Measurements from ENCODE around the gene RIN1. TPM values are rescaled to one million over a fixed set of nuclear protein-coding genes. Genes with fewer than 3 reads are reported as not detected.
"Not testable (repeated sequence)": the region's sequence is repeated elsewhere in the genome, so short reads cannot be mapped to it uniquely, and the experiment has no call there.

The RIN1 gene
- total RNA-seq, 1 experiment from 2014 or later: 65.7 TPM

DNA sequence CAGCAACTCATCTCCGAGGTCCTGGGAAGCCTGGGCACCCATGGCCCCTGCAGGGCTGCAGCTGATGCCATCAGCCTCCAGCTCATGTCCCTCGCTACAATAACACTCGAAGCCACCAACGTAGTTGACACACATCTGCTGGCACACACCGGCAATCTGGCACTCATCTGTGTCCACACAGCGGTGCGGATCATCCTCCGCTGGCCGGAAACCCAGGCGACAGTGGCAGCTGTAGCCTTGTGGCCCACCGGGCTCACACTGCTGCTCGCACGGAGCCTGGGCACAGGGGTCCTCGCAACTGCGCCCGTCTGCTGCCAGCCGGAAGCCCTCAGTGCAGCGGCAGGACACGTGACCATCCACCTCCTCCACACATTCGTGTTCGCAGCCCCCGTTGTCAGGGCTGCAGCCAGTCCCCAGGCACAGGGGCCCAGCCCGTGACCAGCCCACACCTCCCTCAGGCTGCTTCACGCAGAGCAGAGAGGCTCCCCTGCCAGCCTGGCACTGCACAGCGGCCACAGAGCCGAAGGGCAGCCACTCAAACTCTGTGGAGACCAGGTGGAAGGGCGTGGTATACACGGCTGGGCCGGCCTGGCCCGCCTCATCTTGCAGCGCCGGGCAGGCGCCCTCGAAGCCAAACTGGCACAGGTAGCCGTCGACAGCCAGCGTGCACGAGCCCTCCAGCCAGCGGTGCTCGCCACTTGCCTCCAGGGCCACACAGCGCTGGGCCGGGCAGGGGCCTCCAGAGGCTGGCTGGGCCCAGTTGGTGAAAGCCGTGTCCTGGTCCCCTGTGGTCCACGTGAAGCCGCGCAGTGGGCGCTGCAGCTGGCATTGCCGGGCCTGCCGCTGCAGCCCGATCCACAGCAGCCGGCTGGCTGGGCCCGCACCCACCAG is 20.1 kb downstream of the RIN1 start:
- no peak overlapping the region for H3K4me3 ChIP-seq
- H3K27me3 ChIP-seq: no peaks in the 10 kb centered on the region
- no peak for DNase-seq
- H3K36me3 ChIP-seq: no peaks in the 10 kb centered on the region
- H3K9me3 ChIP-seq: 0 out of 2 replicates have a peak, but pooled peaks cover 2% of the 10 kb centered on the region

DNA sequence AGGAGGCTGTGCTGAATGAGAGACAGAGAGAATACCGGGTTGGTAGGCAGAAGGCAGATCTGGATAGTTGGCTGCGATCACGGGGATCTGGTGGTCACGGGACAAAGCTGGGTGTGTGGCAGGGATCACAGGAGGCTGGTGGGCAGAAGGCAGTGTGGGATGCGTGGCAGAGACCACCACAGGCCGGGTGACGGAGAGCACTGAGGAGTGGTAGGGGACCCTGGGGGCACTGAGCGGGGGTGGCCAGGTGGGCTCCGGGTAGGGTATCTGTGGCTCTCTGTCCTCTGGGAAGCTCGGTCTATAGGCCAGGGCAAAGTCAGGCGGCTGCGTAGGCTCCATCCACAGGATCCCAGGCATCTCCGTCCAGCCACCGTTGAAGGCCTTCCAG is 20.7 kb downstream of the RIN1 start:
- H3K9me3 ChIP-seq: 0 out of 2 replicates have a peak, but pooled peaks cover 2% of the 10 kb centered on the region
- H3K4me3 ChIP-seq: no peak overlapping the region
- no peaks in the 10 kb centered on the region for H3K36me3 ChIP-seq
- no peak for DNase-seq
- no peaks in the 10 kb centered on the region for H3K27me3 ChIP-seq

DNA sequence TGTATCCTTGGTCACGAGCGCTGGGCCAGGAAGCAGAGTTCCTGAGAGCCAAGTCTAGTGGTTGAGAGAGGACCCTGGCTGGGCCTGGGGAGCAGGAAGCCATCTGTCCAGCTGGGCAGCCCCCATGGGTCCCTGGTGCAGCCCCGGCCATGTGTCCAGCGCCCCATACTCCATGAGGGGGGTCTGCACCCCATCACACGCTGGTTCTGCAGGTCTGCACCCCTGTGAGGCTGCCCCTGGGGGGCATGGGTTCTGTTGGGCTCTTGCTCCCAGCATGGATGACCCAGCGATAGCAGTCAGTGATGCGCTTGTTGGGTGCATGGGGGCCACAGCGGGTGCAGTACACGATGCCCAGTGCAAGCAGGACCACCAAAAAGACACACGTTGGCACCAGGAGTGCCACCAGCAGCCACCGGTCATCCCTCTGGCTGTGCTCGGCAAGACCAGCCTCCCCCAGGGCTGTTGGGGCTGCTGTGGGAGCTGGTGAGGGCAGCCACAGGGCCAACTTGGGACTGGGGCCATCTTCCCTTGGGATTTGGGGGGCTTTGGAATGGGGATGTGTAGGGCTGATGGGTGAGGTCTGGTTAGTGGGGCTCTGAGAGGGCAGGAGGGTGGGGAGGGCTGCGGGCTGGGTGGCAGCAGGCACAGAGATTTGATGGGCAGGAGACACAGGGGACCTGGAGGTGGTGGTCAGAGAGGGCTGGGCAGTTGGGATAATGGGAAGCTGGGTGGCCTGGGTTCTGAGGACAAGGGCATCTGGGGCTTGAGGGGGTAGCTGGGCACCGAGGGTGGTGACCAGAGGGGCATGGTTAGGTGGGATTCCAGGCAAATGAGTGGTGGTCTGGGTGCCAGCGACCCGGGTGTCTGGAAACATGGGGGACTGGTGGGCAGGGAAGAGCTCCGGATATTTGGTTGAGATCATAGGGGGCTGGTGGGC is 21.4 kb downstream of the RIN1 start:
- Histone ChIP-seq H3K27me3 (no peaks in the 10 kb centered on the region), H3K9me3 (no peaks in the 10 kb centered on the region), H3K4me3 (no peak overlapping the region), H3K36me3 (no peaks in the 10 kb centered on the region)
- no peak for DNase-seq

DNA sequence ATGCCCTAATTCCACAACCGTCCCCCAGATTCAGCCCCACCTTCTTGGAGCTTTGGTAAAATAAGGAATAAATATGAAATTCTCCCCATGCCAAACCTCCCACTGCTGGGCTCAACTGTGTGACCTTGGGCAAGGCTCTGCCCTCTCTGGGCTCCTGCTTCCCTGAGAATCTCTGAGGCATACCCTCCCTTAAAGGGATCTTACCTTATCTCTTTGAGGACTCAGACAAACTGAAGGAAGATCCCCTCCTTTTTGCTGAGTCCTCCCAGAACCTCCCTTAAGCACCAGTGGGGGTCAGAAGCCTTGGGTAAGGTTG is 22.1 kb downstream of the RIN1 start:
- H3K27me3 ChIP-seq: no peaks in the 10 kb centered on the region
- H3K36me3 ChIP-seq: no peaks in the 10 kb centered on the region
- H3K9me3 ChIP-seq: no peaks in the 10 kb centered on the region
- H3K4me3 ChIP-seq: no peak overlapping the region
- no peak for DNase-seq

DNA sequence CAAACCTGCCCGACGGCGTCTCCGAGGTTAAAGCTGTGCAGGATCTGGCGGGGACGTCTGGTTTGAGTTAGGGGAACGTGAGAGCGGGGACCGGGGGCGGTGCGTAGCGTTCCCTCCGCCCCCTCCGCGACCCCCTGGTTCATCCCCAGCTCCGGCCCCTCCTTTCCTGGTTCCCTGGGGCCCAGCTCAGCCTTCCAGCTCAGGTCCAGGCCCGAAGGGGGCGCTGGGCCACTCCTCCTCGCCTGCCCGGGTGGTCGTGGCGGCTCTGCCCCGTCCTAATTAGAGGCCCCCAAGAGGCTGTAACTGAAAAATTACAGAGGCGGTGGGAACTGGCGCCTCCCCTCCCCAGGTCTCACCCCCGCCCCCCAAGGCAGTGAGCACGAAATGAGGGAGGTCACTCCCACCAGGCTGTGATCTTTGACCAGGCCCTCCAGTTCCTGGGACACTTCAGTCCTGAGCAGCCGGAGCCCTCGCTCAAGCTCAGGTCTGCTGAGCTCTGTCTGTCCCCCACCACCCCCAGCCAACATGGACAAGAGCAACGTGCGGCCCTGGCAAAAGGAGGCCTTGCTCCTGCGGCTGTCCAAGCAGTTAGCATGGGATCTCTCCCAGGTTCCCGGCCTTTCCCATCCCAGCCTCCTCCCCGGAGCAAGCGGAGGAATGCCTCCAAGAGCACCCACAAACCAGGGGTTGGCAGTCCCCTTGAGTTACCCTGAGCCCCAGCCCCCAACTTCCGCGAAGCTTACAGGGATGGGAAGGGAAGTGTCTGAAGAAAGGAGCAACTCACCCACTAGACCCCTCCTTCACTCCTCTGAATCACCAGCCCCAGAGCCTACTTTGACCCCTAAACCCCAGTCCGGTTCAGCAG is 22.7 kb downstream of the RIN1 start:
- peak overlapping the region; percentile 36 for H3K4me3 ChIP-seq
- no peak for DNase-seq
- no peaks in the 10 kb centered on the region for H3K9me3 ChIP-seq
- H3K36me3 ChIP-seq: no peaks in the 10 kb centered on the region
- no peaks in the 10 kb centered on the region for H3K27me3 ChIP-seq

DNA sequence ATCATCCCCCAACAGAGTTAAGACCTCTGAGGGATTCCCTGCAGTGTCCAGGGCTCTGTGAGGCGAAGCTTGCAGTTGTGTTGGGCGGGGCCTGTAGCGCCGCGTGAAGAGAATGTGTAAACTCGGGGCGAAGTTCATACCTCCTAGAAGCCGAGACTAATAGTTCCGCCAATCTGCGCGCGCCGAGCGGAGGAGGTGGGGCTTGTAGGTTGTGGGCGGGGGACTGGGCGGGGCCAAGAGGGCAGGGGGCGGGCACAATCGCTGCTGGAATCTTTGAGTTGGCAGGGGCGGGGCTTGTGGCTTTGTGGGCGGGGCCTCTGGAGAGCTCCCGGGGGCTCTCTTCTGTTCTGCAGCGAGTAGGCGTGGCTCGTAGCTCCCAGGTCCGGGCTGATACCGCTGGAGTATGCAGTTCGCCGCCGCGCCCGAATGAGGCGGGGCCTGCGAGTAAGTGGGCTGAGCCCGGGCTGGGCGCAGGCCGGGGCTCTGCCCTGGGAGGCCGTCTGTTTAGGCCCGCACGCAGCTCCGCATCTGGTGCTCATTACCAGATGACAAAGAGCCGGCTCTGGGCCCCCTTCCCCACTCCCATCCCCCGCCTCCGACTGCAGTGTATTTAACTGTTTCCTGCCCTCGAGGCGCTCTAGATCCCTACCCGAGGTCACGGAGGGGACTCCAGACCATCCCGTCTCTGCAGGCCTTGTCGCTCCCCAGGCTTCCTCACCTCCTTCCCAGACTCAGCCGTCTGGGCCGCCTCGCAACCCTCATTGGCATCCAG is 23.5 kb downstream of the RIN1 start:
- Histone ChIP-seq H3K9me3 (no peaks in the 10 kb centered on the region), H3K36me3 (no peaks in the 10 kb centered on the region), H3K27me3 (no peaks in the 10 kb centered on the region), H3K4me3 (peak overlapping the region; percentile 42)
- DNase-seq: peak; percentile 99

DNA sequence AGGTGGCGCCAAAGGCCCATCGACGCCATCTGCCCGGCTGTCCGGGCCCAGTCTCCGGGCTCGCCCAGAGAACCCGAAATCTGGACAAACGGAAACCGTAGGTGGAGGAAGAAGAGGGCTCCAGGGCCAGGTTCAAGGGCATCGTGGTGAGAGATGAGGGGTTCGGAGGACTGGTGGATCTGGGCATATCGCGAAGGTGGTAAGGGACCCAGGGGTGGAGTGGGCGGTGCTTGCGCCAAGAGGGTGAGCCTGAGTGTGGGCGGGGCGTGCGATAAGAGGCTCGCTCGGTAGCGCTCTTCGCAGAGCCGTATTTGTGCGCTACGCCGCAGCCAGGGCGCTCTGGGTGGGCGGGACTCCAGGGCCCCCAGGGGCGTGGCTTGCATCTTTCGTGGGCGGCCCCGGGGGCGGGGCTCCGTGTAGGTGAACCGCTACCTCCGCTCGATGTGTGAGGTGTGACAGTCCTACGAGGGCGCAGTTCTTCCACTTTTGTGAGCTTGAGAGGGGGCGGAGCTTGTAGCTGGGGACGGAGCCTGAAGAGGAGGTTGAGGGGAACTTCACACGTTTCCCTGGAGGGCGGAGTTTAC is 24.2 kb downstream of the RIN1 start:
- Histone ChIP-seq H3K4me3 (peak overlapping the region; percentile 42), H3K27me3 (no peaks in the 10 kb centered on the region), H3K9me3 (no peaks in the 10 kb centered on the region), H3K36me3 (no peaks in the 10 kb centered on the region)
- peak; percentile 82 for DNase-seq

DNA sequence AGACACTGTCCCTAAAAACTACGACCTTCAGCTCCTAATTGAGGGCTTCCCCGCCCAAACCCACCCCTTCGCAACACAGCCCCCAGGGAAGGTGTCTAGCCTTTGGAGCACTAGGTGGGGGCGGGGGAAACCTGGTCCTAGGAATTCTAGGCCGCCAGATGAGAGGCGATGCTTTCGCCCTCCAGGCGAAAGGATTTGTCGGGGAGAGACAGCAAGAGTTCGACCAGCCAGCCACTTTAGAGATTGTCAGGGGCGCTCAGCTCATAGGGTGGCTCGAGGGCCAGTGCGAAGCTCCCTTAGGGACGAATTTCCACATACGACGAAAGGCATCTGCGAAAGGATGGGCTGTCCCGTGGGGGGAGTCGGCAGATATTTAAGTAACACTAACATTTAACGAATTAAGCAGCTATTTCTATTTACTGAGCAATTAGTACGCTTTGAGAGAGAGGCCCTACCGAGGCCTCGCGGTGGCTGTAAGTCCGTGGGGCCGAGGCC is 24.7 kb downstream of the RIN1 start:
- H3K4me3 ChIP-seq: peak overlapping the region; percentile 42
- H3K9me3 ChIP-seq: no peaks in the 10 kb centered on the region
- no peaks in the 10 kb centered on the region for H3K36me3 ChIP-seq
- no peaks in the 10 kb centered on the region for H3K27me3 ChIP-seq
- no peak for DNase-seq

DNA sequence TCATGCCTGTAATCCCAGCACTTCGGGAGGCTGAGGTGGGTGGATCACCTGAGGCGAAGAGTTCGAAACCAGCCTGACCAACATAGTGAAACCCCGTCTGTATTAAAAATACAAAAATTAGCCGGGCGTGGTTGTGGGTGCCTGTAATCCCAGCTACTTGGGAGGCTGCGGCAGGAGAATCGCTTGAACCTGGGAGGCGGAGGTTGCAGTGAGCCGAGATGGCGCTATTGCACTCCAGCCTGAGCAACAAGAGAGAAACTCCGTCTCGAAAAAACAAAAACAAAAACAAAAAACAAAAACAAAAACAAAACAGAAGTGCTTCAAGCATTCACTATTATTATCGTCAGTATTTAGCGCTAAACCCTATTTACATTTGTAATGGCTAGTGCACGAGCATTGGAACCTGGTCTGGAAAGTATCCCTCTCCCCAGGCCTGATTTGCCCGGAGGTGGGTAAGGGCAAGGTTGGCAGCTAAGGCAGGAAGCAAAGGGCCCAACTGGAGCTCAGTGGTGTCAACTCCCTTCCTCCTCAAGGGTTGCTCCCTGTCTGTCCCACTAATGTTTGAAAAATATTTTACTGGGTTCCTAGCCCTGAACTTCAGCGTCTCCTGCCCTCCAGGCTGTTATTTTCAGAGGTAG is 25.3 kb downstream of the RIN1 start:
- not testable (repeated sequence) for H3K27me3 ChIP-seq, H3K4me3 ChIP-seq, H3K36me3 ChIP-seq, H3K9me3 ChIP-seq, DNase-seq

DNA sequence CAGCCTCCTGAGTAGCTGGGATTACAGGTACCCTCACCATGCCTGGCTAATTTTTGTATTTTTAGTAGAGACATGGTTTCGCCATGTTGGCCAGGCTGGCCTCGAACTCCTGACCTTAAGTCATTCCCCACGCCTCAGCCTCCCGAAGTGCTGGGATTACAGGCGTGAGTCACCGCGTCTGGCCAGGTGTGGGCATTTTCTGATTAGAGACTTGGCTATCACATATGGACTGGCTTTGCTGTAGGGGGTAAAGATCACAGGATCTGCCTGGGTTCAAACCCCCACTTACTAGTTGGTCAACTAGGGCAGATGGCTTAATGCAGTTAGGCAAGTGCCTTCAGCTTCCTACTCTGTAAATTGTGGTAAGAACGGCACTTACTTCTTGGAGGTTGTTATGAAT is 25.9 kb downstream of the RIN1 start:
- Histone ChIP-seq H3K27me3 (no peaks in the 10 kb centered on the region), H3K9me3 (no peaks in the 10 kb centered on the region), H3K36me3 (no peaks in the 10 kb centered on the region), H3K4me3 (no peak overlapping the region)
- DNase-seq: no peak

DNA sequence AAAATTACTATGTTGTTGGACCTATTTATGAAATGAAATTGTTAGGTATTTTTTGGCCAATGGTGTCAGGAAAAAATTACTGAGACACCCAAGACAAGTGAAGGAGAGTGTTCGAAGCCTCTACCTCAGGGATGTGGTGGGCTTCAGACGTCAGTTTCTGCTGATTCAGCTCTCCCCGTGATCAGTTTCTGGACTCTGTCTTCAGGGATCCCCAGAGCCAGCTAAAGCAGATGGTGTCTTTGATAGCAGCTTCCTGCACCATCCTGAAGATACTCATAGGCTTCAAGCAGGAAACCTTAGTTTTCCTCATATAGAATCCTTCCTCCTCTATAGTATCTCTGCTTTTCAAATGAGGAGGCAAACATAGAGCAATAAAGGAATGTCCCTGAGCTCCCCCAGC is 26.8 kb downstream of the RIN1 start:
- Histone ChIP-seq H3K9me3 (no peaks in the 10 kb centered on the region), H3K4me3 (no peak overlapping the region), H3K36me3 (no peaks in the 10 kb centered on the region), H3K27me3 (no peaks in the 10 kb centered on the region)
- no peak for DNase-seq

DNA sequence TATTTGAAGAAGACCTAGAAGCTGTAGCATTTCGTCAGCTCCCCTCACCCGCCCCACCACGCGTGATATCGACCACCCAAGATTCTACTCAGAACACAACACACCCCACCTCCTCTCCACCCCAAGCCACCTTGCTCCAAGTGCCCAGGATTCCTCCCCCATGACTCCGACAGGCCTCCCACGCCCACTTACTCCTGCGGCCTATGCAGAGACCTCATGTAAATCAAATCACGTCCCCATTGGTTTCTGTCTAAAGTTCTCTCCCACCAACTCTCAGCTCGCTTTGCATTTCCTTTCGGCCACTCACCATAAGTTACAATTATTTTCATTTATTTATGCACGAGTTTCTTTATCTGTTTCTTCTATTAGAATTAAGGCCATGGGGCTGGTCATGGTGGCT is 33.6 kb downstream of the RIN1 start:
- H3K27me3 ChIP-seq: no peaks in the 10 kb centered on the region
- no peaks in the 10 kb centered on the region for H3K36me3 ChIP-seq
- H3K9me3 ChIP-seq: no peaks in the 10 kb centered on the region
- no peak for DNase-seq
- H3K4me3 ChIP-seq: no peak overlapping the region

DNA sequence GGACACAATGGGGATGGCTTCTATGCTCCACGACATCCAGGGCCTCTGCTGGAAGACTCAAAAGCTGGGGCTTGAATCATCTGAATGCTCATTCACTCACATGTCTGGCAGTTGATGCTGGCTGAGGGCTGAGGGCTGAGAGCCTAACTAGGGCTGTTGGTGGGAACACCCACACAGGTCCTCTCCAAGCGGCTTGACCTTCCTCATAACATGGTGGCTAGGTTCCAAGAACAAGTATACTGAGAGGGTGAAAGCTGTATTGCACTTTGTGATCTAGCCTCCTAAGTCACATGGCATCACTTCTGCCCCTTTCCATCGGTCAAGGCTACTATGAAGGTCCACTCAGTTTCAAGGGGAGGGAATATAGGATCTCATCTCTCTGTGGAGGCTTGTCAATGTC is 37.0 kb downstream of the RIN1 start:
- no peaks in the 10 kb centered on the region for H3K27me3 ChIP-seq
- no peaks in the 10 kb centered on the region for H3K36me3 ChIP-seq
- H3K9me3 ChIP-seq: no peaks in the 10 kb centered on the region
- DNase-seq: no peak
- H3K4me3 ChIP-seq: no peak overlapping the region

DNA sequence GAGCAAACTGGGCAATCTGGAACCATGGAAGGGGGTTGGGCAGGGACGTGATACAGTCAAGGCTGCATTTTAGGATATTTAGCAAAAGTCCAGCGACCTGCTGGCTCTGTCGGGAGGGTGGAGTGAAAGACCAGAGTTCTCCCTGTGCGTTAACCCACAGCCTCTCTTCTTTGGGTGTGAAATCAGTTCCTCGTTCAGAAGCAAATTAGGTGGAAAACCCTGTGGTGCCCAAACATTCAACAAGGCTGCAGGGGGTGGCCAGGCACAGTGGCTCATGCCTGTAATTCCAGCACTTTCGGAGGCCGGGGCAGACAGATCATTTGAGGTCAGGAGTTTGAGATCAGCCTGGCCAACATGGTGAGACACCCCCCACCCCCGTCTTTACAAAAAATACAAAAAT is 38.6 kb downstream of the RIN1 start:
- H3K4me3 ChIP-seq: no peak overlapping the region
- no peaks in the 10 kb centered on the region for H3K9me3 ChIP-seq
- no peaks in the 10 kb centered on the region for H3K36me3 ChIP-seq
- H3K27me3 ChIP-seq: peaks cover 2% of the 10 kb centered on the region; the same call in 1 of the 2 replicates
- no peak for DNase-seq
